CD4-positive, alpha-beta memory T cell (primary cell): ENCODE data around the gene CCDC51. TPM values are rescaled to one million over a fixed set of nuclear protein-coding genes. Genes with fewer than 3 reads are reported as not detected.
"Not testable (repeated sequence)": the region's sequence is repeated elsewhere in the genome, so short reads cannot be mapped to it uniquely, and the experiment has no call there.

ENCODE experiments used
- CTCF ChIA-PET: fragments of 350-600 bp; sonication (Branson Sonifier 250); formaldehyde crosslinking; loops from one replicate; lab custom pipeline; 2021; ENCODE audit warnings: inconsistent platforms; ENCODE audit not compliant: partially characterized antibody; lab: Charles Lee
- POLR2A ChIA-PET: fragments of 350-600 bp; sonication (Branson Sonifier 250); formaldehyde crosslinking; loops from one replicate; lab custom pipeline; 2021; ENCODE audit not compliant: partially characterized antibody; lab: Charles Lee
- DNase-seq, 5 donors: peaks; one replicate each; pipeline versions ENCODE4 v3.0.0 to v3.0.0-alpha.2; 2020 to 2022; ENCODE audit warnings: mixed read lengths in 1 of 5
- H3K27ac ChIP-seq: one replicate; pipeline ENCODE4 v1.7.0; 2013; ENCODE audit warnings: low read depth, low read length
- H3K27me3 ChIP-seq: 2 replicates; pipeline ENCODE4 v1.7.0; 2013; ENCODE audit warnings: mild to moderate bottlenecking, low read length, moderate library complexity; ENCODE audit not compliant: insufficient read depth
- H3K36me3 ChIP-seq: 2 replicates; pipeline ENCODE4 v1.7.0; 2013; ENCODE audit warnings: mild to moderate bottlenecking, low read length, moderate library complexity; ENCODE audit not compliant: insufficient read depth
- H3K4me1 ChIP-seq: 2 replicates; pipeline ENCODE4 v1.7.0; 2013; ENCODE audit warnings: mild to moderate bottlenecking, low read length, moderate library complexity; ENCODE audit not compliant: insufficient read depth
- H3K4me3 ChIP-seq, 2 donors: one replicate each; pipeline ENCODE4 v1.7.0; 2013; ENCODE audit warnings: low read length in 2 of 2, mild to moderate bottlenecking in 1 of 2
- H3K9me3 ChIP-seq, 2 donors: one replicate each; pipeline ENCODE4 v1.7.0; 2013; ENCODE audit warnings: low read length in 2 of 2, control low read depth in 1 of 2; ENCODE audit not compliant: control insufficient read depth in 1 of 2
- H3K27ac Mint-ChIP-seq, 7 donors: one replicate each; pipeline ENCODE4 v1.8.0; 2020 to 2021; ENCODE audit warnings: mixed read lengths in 7 of 7, mild to moderate bottlenecking in 6 of 7, inconsistent platforms in 3 of 7, moderate library complexity in 3 of 7
- H3K27me3 Mint-ChIP-seq, 2 donors: one replicate each; pipeline ENCODE4 v1.8.0; 2020 to 2021; ENCODE audit warnings: mixed read lengths in 2 of 2
- H3K36me3 Mint-ChIP-seq, 2 donors: one replicate each; pipeline ENCODE4 v1.8.0; 2020 to 2021; ENCODE audit warnings: mixed read lengths in 2 of 2, inconsistent platforms in 1 of 2, mild to moderate bottlenecking in 1 of 2
- H3K4me1 Mint-ChIP-seq, 4 donors: one replicate each; pipeline ENCODE4 v1.8.0; 2020 to 2021; ENCODE audit warnings: mixed read lengths in 4 of 4, mild to moderate bottlenecking in 1 of 4
- H3K4me3 Mint-ChIP-seq, 8 donors: one replicate each; pipeline ENCODE4 v1.8.0; 2020 to 2021; ENCODE audit warnings: mixed read lengths in 8 of 8, mild to moderate bottlenecking in 7 of 8, moderate library complexity in 6 of 8, inconsistent platforms in 3 of 8
- H3K9me3 Mint-ChIP-seq, 8 donors: one replicate each; pipeline ENCODE4 v1.8.0; 2020 to 2021; ENCODE audit warnings: mixed read lengths in 8 of 8, mild to moderate bottlenecking in 5 of 8, inconsistent platforms in 3 of 8, moderate library complexity in 1 of 8
- intact Hi-C: fragments of 100-400 bp; cut with micrococcal nuclease; formaldehyde crosslinking; loops from one replicate; pipeline ENCODE4 v1.15.1; 2023
- polyA plus RNA-seq, 2 donors: library from polyadenylated mRNA; unstranded; fragments of 300-500 nt; fragmentation: Illumina TruSeq; gene quantifications; one replicate each; pipeline ENCODE4 v1.2.3, GENCODE V29; 2021
- total RNA-seq, 2 experiments: library from RNA; stranded (reverse); gene quantifications; one replicate each; pipeline ENCODE4 v1.2.3, GENCODE V29; 2021

CCDC51 gene
- total and polyA plus RNA-seq, 4 experiments from 2014 or later = 5.1 to 13.3 (median 6.0) TPM

DNA sequence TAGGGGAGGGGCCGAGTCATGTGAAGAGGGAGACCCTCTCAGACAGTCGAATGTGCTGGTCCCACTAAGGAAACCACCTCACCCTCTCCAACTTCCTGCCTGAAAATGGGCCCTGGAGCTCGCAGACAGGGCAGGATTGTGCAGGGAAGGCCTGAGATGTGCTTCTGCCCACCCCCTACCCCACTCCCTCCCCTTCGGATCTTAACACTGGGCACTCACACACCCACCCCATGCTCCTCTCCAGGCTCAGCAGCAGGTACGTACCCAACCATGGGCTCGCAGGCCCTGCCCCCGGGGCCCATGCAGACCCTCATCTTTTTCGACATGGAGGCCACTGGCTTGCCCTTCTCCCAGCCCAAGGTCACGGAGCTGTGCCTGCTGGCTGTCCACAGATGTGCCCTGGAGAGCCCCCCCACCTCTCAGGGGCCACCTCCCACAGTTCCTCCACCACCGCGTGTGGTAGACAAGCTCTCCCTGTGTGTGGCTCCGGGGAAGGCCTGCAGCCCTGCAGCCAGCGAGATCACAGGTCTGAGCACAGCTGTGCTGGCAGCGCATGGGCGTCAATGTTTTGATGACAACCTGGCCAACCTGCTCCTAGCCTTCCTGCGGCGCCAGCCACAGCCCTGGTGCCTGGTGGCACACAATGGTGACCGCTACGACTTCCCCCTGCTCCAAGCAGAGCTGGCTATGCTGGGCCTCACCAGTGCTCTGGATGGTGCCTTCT, 26.6 kb upstream of the CCDC51 start:
- Histone ChIP-seq H3K4me3 (peak overlapping the region; percentile 69 to 94), H3K4me1 (peaks cover 63% of the 10 kb centered on the region), H3K27ac (peak overlapping the region; percentile 86), H3K9me3 (no peaks in the 10 kb centered on the region), H3K27me3 (no peaks in the 10 kb centered on the region), H3K36me3 (peaks cover 20% of the 10 kb centered on the region)
- peaks cover 26 to 56% (median 47%) of the 10 kb centered on the region in 4 donors for H3K4me1 Mint-ChIP-seq
- peaks cover 17 to 37% of the 10 kb centered on the region in 2 donors for H3K36me3 Mint-ChIP-seq
- POLR2A ChIA-PET = interaction anchor here (0.6 to 6.4 kb wide), 21 partner anchors 9 to 92 kb away, joined by 3 to 60 read pairs (median 3); partner anchors contain the start of genes ATRIP, CCDC51, PFKFB4 and SHISA5
- no peaks in the 10 kb centered on the region for H3K27me3 Mint-ChIP-seq
- CTCF ChIA-PET = interaction anchor here (0.8 to 4.9 kb wide), 15 partner anchors 11 to 83 kb away, joined by 3 to 34 read pairs (median 4); partner anchors contain the start of genes CCDC51, SHISA5 and TMA7
- H3K27ac Mint-ChIP-seq = peak overlapping the region; percentile 92 to 98 (median 96)
- no peaks in the 10 kb centered on the region for H3K9me3 Mint-ChIP-seq
- peak overlapping the region; percentile 87 to 94 (median 90) for H3K4me3 Mint-ChIP-seq
- DNase-seq = peak in 4 of 5 donors; percentile 23 to 61 (median 24)
- intact Hi-C loops = loop anchor here (1.0 to 2.0 kb wide), 5 partner anchors 13 to 90 kb away; partner anchors contain the start of gene PFKFB4

DNA sequence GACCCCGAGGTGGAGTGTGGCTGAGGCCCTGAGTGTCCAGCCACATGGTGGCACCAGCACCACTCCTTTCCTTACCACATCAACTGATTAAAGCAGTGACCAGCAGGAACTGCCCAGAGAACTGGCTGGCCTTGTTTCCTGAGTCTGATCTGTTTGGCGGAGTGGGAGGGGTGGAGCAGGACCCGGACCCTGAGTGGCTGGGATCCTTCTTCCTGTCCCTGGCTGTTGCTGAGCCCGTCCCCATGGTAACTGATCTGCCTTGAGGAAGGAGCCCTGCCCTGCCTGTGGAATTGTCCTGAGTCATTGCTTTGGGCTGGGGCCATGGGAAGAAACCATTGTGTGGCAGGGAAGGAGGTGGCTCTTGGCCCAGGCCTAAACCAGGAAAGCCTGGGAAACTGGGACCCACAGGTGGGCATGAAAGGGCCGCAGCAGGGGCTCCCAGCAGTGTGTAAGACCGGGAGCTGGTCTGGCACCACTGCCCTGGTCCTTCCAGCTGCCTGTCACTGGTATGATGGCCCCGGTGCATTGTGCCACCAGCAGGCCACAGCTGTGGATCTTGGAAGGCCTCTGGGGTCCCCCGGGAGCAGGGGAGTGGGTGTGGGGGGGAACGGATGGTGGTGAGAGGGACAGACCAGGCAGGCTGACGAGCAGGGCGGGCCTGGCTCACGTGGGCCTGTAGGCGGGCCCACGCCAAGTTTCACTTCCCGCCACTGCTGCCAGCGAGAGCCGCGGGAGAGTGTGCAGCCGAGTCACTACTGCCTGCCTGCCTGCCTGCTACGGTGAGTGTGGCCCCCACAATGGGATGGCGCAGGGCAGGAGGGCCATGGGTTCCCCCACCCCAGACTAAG, 25.8 kb upstream of the CCDC51 start:
- intact Hi-C loops = loop anchor here (1.0 to 2.0 kb wide), 4 partner anchors 14 to 91 kb away; partner anchors contain the start of gene PFKFB4
- Mint-ChIP-seq H3K4me1 (peaks cover 30 to 58% (median 49%) of the 10 kb centered on the region in 4 donors), H3K27me3 (no peaks in the 10 kb centered on the region), H3K4me3 (peak overlapping the region; percentile 87 to 94 (median 90)), H3K36me3 (peaks cover 22 to 44% of the 10 kb centered on the region in 2 donors), H3K27ac (peak overlapping the region; percentile 92 to 98 (median 96)), H3K9me3 (no peaks in the 10 kb centered on the region)
- peak; percentile 78 to 83 (median 79) for DNase-seq
- ChIA-PET POLR2A (interaction anchor here (0.6 to 6.4 kb wide), 19 partner anchors 7 to 96 kb away, joined by 3 to 60 read pairs (median 5); partner anchors contain the start of genes ATRIP, CCDC51, SHISA5 and TMA7), CTCF (interaction anchor here (0.9 to 4.9 kb wide), 11 partner anchors 11 to 65 kb away, joined by 3 to 34 read pairs (median 5); partner anchors contain the start of gene SHISA5)
- peaks cover 55% of the 10 kb centered on the region for H3K4me1 ChIP-seq
- H3K27me3 ChIP-seq = no peaks in the 10 kb centered on the region
- peak overlapping the region; percentile 86 for H3K27ac ChIP-seq
- H3K36me3 ChIP-seq = peaks cover 20% of the 10 kb centered on the region
- no peaks in the 10 kb centered on the region for H3K9me3 ChIP-seq
- H3K4me3 ChIP-seq = peak overlapping the region; percentile 69 to 94

DNA sequence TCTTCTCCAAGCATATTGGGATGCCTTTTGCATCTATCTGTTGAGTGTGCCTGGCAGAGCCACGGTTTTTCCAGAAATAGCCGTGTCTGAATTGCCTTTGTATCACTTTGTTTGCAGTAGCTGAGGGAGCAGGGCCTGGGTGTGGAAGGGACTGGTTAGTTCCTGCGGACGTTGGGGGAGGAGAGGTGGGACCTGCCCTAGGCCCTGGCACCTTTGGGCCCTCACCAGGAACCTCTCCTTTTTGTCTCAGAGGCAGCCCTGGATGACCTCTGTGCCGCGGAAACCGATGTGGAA, 25.3 kb upstream of the CCDC51 start:
- Mint-ChIP-seq H3K36me3 (peaks cover 27 to 48% of the 10 kb centered on the region in 2 donors), H3K27ac (peak overlapping the region; percentile 92 to 98 (median 96)), H3K4me3 (peak overlapping the region; percentile 31 to 94 (median 90)), H3K27me3 (no peaks in the 10 kb centered on the region), H3K9me3 (no peaks in the 10 kb centered on the region), H3K4me1 (peaks cover 31 to 59% (median 48%) of the 10 kb centered on the region in 4 donors)
- Histone ChIP-seq H3K4me3 (no peak overlapping the region), H3K36me3 (peaks cover 23% of the 10 kb centered on the region), H3K4me1 (peaks cover 50% of the 10 kb centered on the region), H3K9me3 (no peaks in the 10 kb centered on the region), H3K27ac (peak overlapping the region; percentile 86), H3K27me3 (no peaks in the 10 kb centered on the region)
- POLR2A ChIA-PET = interaction anchor here (0.6 to 6.4 kb wide), 8 partner anchors 8 to 97 kb away, joined by 3 to 60 read pairs (median 15); partner anchors contain the start of genes ATRIP, CCDC51, SHISA5 and TMA7
- intact Hi-C loops = no loop called here
- CTCF ChIA-PET = interaction anchor here (1.2 to 4.9 kb wide), 4 partner anchors 12 to 93 kb away, joined by 3 to 34 read pairs (median 6); no protein-coding TSS in a partner anchor
- DNase-seq = no peak

DNA sequence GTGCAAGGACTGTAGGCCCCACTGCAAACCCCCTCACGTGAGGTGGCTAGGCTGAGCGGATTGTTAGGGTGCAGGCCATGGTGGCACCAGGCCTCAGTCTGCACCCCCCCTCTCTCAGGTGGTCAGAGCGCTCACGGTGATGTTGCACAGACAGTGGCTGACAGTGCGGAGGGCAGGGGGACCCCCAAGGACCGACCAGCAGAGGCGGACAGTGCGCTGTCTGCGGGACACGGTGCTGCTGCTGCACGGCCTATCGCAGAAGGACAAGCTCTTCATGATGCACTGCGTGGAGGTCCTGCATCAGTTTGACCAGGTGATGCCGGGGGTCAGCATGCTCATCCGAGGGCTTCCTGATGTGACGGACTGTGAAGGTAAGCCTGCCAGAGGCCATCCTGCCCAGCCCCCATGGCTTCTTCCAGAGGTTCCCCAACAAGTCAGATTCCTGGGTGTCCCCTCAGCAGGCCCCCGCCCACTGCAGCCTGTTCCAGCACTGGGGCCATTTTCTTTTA, 24.8 kb upstream of the CCDC51 start:
- Mint-ChIP-seq H3K4me1 (peaks cover 28 to 55% (median 44%) of the 10 kb centered on the region in 4 donors), H3K27ac (peak overlapping the region in 5 of 7 donors; percentile 85 to 98 (median 95)), H3K36me3 (peaks cover 28 to 47% of the 10 kb centered on the region in 2 donors), H3K27me3 (no peaks in the 10 kb centered on the region), H3K4me3 (no peak overlapping the region), H3K9me3 (no peaks in the 10 kb centered on the region)
- ChIA-PET POLR2A (interaction anchor here (1.3 to 6.4 kb wide), 6 partner anchors 8 to 97 kb away, joined by 3 to 60 read pairs (median 15); partner anchors contain the start of genes ATRIP, CCDC51 and TMA7), CTCF (interaction anchor here (1.2 to 3.7 kb wide), 5 partner anchors 29 to 93 kb away, joined by 3 to 18 read pairs (median 6); no protein-coding TSS in a partner anchor)
- intact Hi-C loops = no loop called here
- H3K4me3 ChIP-seq = no peak overlapping the region
- H3K36me3 ChIP-seq = peaks cover 27% of the 10 kb centered on the region
- no peaks in the 10 kb centered on the region for H3K9me3 ChIP-seq
- no peaks in the 10 kb centered on the region for H3K27me3 ChIP-seq
- no peak for DNase-seq
- H3K27ac ChIP-seq = no peak overlapping the region
- H3K4me1 ChIP-seq = peaks cover 45% of the 10 kb centered on the region

DNA sequence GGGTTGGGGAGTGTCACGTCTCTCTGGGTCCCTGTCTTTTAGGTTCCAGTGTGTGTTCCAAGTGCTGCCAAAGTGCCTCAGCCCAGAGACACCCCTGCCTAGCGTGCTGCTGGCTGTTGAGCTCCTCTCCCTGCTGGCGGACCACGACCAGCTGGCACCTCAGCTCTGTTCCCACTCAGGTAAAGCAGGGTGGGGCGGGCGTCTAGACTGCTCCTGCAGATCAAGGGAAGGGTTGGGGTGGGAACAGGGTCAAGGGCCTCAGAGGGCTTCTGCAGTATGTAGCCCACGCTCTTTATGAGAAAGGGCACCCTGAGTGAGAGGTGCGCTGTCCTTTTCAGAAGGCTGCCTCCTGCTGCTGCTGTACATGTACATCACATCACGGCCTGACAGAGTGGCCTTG, 23.8 kb upstream of the CCDC51 start:
- Histone ChIP-seq H3K36me3 (peaks cover 30% of the 10 kb centered on the region), H3K4me3 (no peak overlapping the region), H3K4me1 (peaks cover 35% of the 10 kb centered on the region), H3K27ac (no peak overlapping the region), H3K27me3 (no peaks in the 10 kb centered on the region), H3K9me3 (no peaks in the 10 kb centered on the region)
- ChIA-PET CTCF (interaction anchor here (1.2 to 3.7 kb wide), 5 partner anchors 28 to 85 kb away, joined by 3 to 18 read pairs (median 4); no protein-coding TSS in a partner anchor), POLR2A (interaction anchor here (1.0 to 6.4 kb wide), 6 partner anchors 10 to 43 kb away, joined by 3 to 60 read pairs (median 8); partner anchors contain the start of genes ATRIP, CCDC51 and TMA7)
- intact Hi-C loops = no loop called here
- Mint-ChIP-seq H3K27ac (peak overlapping the region in 3 of 7 donors; percentile 36 to 92 (median 60)), H3K27me3 (no peaks in the 10 kb centered on the region), H3K4me3 (no peak overlapping the region), H3K4me1 (peaks cover 21 to 45% (median 34%) of the 10 kb centered on the region in 4 donors), H3K9me3 (no peaks in the 10 kb centered on the region), H3K36me3 (peaks cover 27 to 43% of the 10 kb centered on the region in 2 donors)
- DNase-seq = no peak

DNA sequence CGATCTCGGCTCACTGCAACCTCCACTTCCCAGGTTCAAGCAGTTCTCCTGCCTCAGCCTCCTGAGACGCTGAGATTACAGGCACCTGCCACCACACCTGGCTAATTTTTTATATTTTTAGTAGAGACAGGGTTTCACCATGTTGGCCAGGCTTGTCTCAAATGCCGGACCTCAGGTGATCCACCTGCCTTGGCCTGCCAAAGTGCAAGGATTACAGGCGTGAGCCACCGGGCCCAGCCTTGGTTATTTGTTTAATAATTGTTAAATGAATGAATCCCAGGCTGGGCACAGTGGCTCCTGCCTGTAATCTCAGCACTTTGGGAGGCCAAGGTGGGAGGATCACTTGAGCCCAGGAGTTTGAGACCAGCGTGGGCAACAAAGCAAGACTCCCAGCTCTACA, 21.8 kb upstream of the CCDC51 start:
- H3K4me3 ChIP-seq, H3K27me3 Mint-ChIP-seq, H3K9me3 ChIP-seq, H3K27ac ChIP-seq, DNase-seq, H3K4me3 Mint-ChIP-seq, intact Hi-C loops, H3K9me3 Mint-ChIP-seq, H3K27ac Mint-ChIP-seq, H3K27me3 ChIP-seq: not testable (repeated sequence)
- H3K4me1 Mint-ChIP-seq = peaks cover 10 to 25% (median 15%) of the 10 kb centered on the region in 4 donors
- H3K4me1 ChIP-seq = peaks cover 15% of the 10 kb centered on the region
- peaks cover 15 to 39% of the 10 kb centered on the region in 2 donors for H3K36me3 Mint-ChIP-seq
- POLR2A ChIA-PET = interaction anchor here (0.6 to 6.4 kb wide), 5 partner anchors 15 to 1893 kb away, joined by 3 to 60 read pairs (median 3); partner anchors contain the start of genes ATRIP, CCDC51 and UQCRC1
- CTCF ChIA-PET = interaction anchor here (1.3 to 3.7 kb wide), 4 partner anchors 8 to 61 kb away, joined by 3 to 18 read pairs (median 6); no protein-coding TSS in a partner anchor
- peaks cover 19% of the 10 kb centered on the region for H3K36me3 ChIP-seq
